HCT116 (cell line): ENCODE measurements around the gene CHRNA5. TPM values are rescaled to one million over a fixed set of nuclear protein-coding genes. Genes with fewer than 3 reads are reported as not detected.

Experiments used
- ATAC-seq: fragments of 200-7000 bp; cut with Tn5 transposase; 2 replicates; pipeline ENCODE4 v1.9.1; 2020; ENCODE audit warnings: mild to moderate bottlenecking, moderate library complexity
- BruUV-seq: library from RNA; stranded (reverse); fragments of 400-500 nt; replicated peaks from 2 replicates; lab custom pipeline; 2021; lab: Mats Ljungman, UMichigan
- CTCF ChIA-PET: fragments of 300-600 bp; sonication (Branson Sonifier 250); formaldehyde crosslinking; loops from one replicate; lab custom pipeline; 2021; ENCODE audit warnings: antibody characterized with exemption; lab: Charles Lee
- POLR2A ChIA-PET: fragments of 300-600, 350-600 bp; sonication (Branson Sonifier 250); formaldehyde crosslinking; loops from one replicate; lab custom pipeline; 2021; ENCODE audit warnings: antibody characterized with exemption; lab: Charles Lee
- RAD21 ChIA-PET, 2 experiments: fragments of 300-600 bp; sonication (Branson Sonifier 250); formaldehyde crosslinking; loops; one replicate each; lab custom pipeline; 2023; ENCODE audit warnings: low total read pairs in 2 of 2; ENCODE audit not compliant: uncharacterized antibody in 2 of 2, unreplicated experiment in 2 of 2, low non-redundant PET in 1 of 2; lab: Charles Lee
- DNase-seq: peaks from one replicate; pipeline ENCODE4 v3.0.0-alpha.2; 2010; ENCODE audit warnings: low read depth, low spot score
- H2AFZ ChIP-seq: fragments of 200-600 bp; shearing (Covaris generic), sonication (generic); 2 replicates; pipeline ENCODE4 v1.6.1; 2017; ENCODE audit warnings: low read depth, mixed run types, mixed read lengths, antibody characterized with exemption, low read length; ENCODE audit not compliant: poor library complexity, severe bottlenecking
- H3K27ac ChIP-seq: 2 replicates; pipeline ENCODE4 v1.5.1; 2012; ENCODE audit warnings: low read depth, low read length
- H3K27me3 ChIP-seq: fragments of 200-600 bp; sonication (generic); 2 replicates; pipeline ENCODE4 v1.6.1; 2016; ENCODE audit warnings: mixed run types, low read length, mixed read lengths; ENCODE audit not compliant: insufficient read depth
- H3K36me3 ChIP-seq, 2 experiments: fragments of 200-500 bp in 1 of 2; fragments of 200-600 bp in 1 of 2; sonication (Bioruptor generic) in 1 of 2; sonication (generic) in 1 of 2; 2 replicates each; pipeline versions ENCODE4 v1.5.1 to v1.6.1; 2014 to 2016; ENCODE audit warnings: low read length in 2 of 2, inconsistent platforms in 1 of 2, mixed read lengths in 1 of 2, mixed run types in 1 of 2; ENCODE audit not compliant: insufficient read depth in 2 of 2, control insufficient read depth in 1 of 2
- H3K4me1 ChIP-seq, 2 experiments: fragments of 200-600 bp in 1 of 2; sonication (generic) in 1 of 2; 2 replicates each; pipeline versions ENCODE4 v1.5.1 to v1.6.1; 2012 to 2017; ENCODE audit warnings: low read length in 2 of 2, inconsistent platforms in 1 of 2, mild to moderate bottlenecking in 1 of 2, mixed read lengths in 1 of 2, mixed run types in 1 of 2, moderate library complexity in 1 of 2; ENCODE audit not compliant: insufficient read depth in 2 of 2, control insufficient read depth in 1 of 2
- H3K4me2 ChIP-seq: fragments of 200-600 bp; sonication (generic); 2 replicates; pipeline ENCODE4 v1.6.1; 2017; ENCODE audit warnings: mixed run types, low read length, mixed read lengths
- H3K4me3 ChIP-seq, 2 experiments: fragments of 200-600 bp in 1 of 2; sonication (generic) in 1 of 2; replicated peaks in 1 of 2; 2 replicates each; pipeline ENCODE4 v1.5.1; 2011 to 2016; ENCODE audit warnings: low read length in 2 of 2, control low read depth in 1 of 2, low read depth in 1 of 2, mild to moderate bottlenecking in 1 of 2, mixed read lengths in 1 of 2, mixed run types in 1 of 2
- H3K79me2 ChIP-seq: fragments of 200-600 bp; sonication (generic); 2 replicates; pipeline ENCODE4 v1.6.1; 2017; ENCODE audit warnings: mild to moderate bottlenecking, mixed run types, low read length, moderate library complexity, mixed read lengths; ENCODE audit not compliant: insufficient read depth
- H3K9ac ChIP-seq: fragments of 200-600 bp; sonication (generic); 2 replicates; pipeline ENCODE4 v1.6.1; 2016; ENCODE audit warnings: low read length, mixed read lengths
- H3K9me2 ChIP-seq: fragments of 200-600 bp; sonication (generic), shearing (Covaris generic); 2 replicates; pipeline ENCODE4 v1.6.1; 2017; ENCODE audit warnings: mixed run types, mild to moderate bottlenecking, moderate library complexity; ENCODE audit not compliant: insufficient read depth
- H3K9me3 ChIP-seq, 2 experiments: fragments of 200-500 bp in 1 of 2; fragments of 200-600 bp in 1 of 2; sonication (Bioruptor generic) in 1 of 2; sonication (generic) in 1 of 2; 2 replicates each; pipeline ENCODE4 v1.6.1; 2014 to 2017; ENCODE audit warnings: low read length in 2 of 2, mixed read lengths in 2 of 2, inconsistent platforms in 1 of 2, low read depth in 1 of 2, mild to moderate bottlenecking in 1 of 2, mixed run types in 1 of 2, moderate library complexity in 1 of 2; ENCODE audit not compliant: control insufficient read depth in 1 of 2, insufficient read depth in 1 of 2
- H4K20me1 ChIP-seq: fragments of 200-600 bp; sonication (generic), shearing (Covaris generic); 2 replicates; pipeline ENCODE4 v1.6.1; 2017; ENCODE audit warnings: mixed run types, mild to moderate bottlenecking, moderate library complexity; ENCODE audit not compliant: insufficient read depth
- CBX3 ChIP-seq: IDR thresholded peaks from 2 replicates; pipeline ENCODE4 v1.6.1; 2012; ENCODE audit warnings: low read depth
- CEBPB ChIP-seq: IDR thresholded peaks from 2 replicates; pipeline ENCODE4 v1.6.1; 2012; ENCODE audit warnings: low read depth
- EGR1 ChIP-seq: IDR thresholded peaks from 2 replicates; pipeline ENCODE4 v1.6.1; 2012; ENCODE audit warnings: low read depth
- EZH2 ChIP-seq: fragments of 200-600 bp; sonication (generic); IDR thresholded peaks from 2 replicates; pipeline ENCODE4 v1.6.1; 2017; ENCODE audit warnings: antibody characterized with exemption, mixed run types
- FOSL1 ChIP-seq: IDR thresholded peaks from 2 replicates; pipeline ENCODE4 v1.6.1; 2012; ENCODE audit warnings: low read depth
- JUND ChIP-seq: IDR thresholded peaks from 2 replicates; pipeline ENCODE4 v1.6.1; 2012
- POLR2A ChIP-seq: IDR thresholded peaks from 2 replicates; pipeline ENCODE4 v1.7.0; 2011; ENCODE audit warnings: borderline replicate concordance; ENCODE audit not compliant: insufficient read depth, insufficient read length; ENCODE audit errors: extremely low read depth
- RAD21 ChIP-seq: IDR thresholded peaks from 2 replicates; pipeline ENCODE4 v1.6.1; 2012; ENCODE audit warnings: low read depth, mild to moderate bottlenecking
- SIN3A ChIP-seq: IDR thresholded peaks from 2 replicates; pipeline ENCODE4 v1.6.1; 2012; ENCODE audit warnings: low read depth
- SP1 ChIP-seq: IDR thresholded peaks from 2 replicates; pipeline ENCODE4 v1.6.1; 2012; ENCODE audit warnings: low read depth
- SRF ChIP-seq: IDR thresholded peaks from 2 replicates; pipeline ENCODE4 v1.6.1; 2012; ENCODE audit warnings: low read depth
- YY1 ChIP-seq: IDR thresholded peaks from 2 replicates; pipeline ENCODE4 v1.6.1; 2011; ENCODE audit warnings: low read length, low read depth, moderate library complexity, mild to moderate bottlenecking; ENCODE audit not compliant: insufficient replicate concordance; ENCODE audit errors: extremely low read depth
- ZFX ChIP-seq: fragments of 450-650 bp; IDR thresholded peaks from 2 replicates; pipeline ENCODE4 v1.6.1; 2017
- ZNF274 ChIP-seq: fragments of 200-500 bp; sonication (Bioruptor generic); IDR thresholded peaks from 2 replicates; pipeline ENCODE4 v1.6.1; 2014; ENCODE audit warnings: mild to moderate bottlenecking, low read depth, low read length, inconsistent platforms
- intact Hi-C: fragments of 100-400 bp; cut with micrococcal nuclease; formaldehyde crosslinking; loops from 2 replicates; pipeline ENCODE4 v1.10.0; 2022
- total RNA-seq: library from RNA; stranded (reverse); gene quantifications from one replicate; pipeline ENCODE4 v1.2.1, GENCODE V29; 2021; ENCODE audit not compliant: unreplicated experiment
- TF ChIP-seq, protein P1 (sequence below): IDR thresholded peaks from 2 replicates; pipeline ENCODE4 v1.6.1; 2012
- TF ChIP-seq, protein P2 (sequence below), 3 experiments: fragments of 200-600 bp in 1 of 3; sonication (generic) in 1 of 3; IDR thresholded peaks in 2 of 3; conservative IDR thresholded peaks in 1 of 3; 2 replicates each; pipeline ENCODE4 v1.5.1; 2012 to 2017; ENCODE audit warnings: low read depth in 2 of 3, low read length in 2 of 3, antibody characterized with exemption in 1 of 3, borderline replicate concordance in 1 of 3, control low read depth in 1 of 3, mild to moderate bottlenecking in 1 of 3, mixed read lengths in 1 of 3, mixed run types in 1 of 3, moderate library complexity in 1 of 3; ENCODE audit not compliant: insufficient read depth in 1 of 3

Gene CHRNA5
- total RNA-seq, 1 experiment from 2014 or later: 25.2 TPM

GRCh38 chr15:78567531-78567930 is 2.2 kb downstream of the CHRNA5 start:
- no peak for DNase-seq
- CTCF ChIA-PET: no interaction called here
- TF ChIP-seq SRF (no peak), CBX3 (no peak), ZFX (no peak), EGR1 (no peak), CEBPB (no peak), RAD21 (no peak), ZNF274 (no peak), POLR2A (no peak), FOSL1 (no peak), YY1 (no peak), EZH2 (no peak), SIN3A (no peak), SP1 (no peak), JUND (no peak)
- TF ChIP-seq, protein P1, sequence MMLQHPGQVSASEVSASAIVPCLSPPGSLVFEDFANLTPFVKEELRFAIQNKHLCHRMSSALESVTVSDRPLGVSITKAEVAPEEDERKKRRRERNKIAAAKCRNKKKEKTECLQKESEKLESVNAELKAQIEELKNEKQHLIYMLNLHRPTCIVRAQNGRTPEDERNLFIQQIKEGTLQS: no peak
- TF ChIP-seq, protein P2, sequence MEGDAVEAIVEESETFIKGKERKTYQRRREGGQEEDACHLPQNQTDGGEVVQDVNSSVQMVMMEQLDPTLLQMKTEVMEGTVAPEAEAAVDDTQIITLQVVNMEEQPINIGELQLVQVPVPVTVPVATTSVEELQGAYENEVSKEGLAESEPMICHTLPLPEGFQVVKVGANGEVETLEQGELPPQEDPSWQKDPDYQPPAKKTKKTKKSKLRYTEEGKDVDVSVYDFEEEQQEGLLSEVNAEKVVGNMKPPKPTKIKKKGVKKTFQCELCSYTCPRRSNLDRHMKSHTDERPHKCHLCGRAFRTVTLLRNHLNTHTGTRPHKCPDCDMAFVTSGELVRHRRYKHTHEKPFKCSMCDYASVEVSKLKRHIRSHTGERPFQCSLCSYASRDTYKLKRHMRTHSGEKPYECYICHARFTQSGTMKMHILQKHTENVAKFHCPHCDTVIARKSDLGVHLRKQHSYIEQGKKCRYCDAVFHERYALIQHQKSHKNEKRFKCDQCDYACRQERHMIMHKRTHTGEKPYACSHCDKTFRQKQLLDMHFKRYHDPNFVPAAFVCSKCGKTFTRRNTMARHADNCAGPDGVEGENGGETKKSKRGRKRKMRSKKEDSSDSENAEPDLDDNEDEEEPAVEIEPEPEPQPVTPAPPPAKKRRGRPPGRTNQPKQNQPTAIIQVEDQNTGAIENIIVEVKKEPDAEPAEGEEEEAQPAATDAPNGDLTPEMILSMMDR (IDR thresholded peaks at IDR 0.05 in 2 of 3, conservative IDR thresholded peaks at IDR 0.05 in 1 of 3; ENCODE audit: borderline replicate concordance in 1 of 3, insufficient read depth in 1 of 3, low read depth in 2 of 3, low read length in 2 of 3): no peak
- H3K4me2 ChIP-seq: no peak overlapping the region
- no peak overlapping the region for H2AFZ ChIP-seq
- BruUV-seq: no TSS peak
- H3K9me2 ChIP-seq: no peaks in the 10 kb centered on the region
- intact Hi-C loops: no loop called here
- H3K9ac ChIP-seq: no peak overlapping the region
- H3K27ac ChIP-seq: no peak overlapping the region
- ATAC-seq: no peak
- POLR2A ChIA-PET: no interaction called here
- H3K4me1 ChIP-seq: peaks cover 0 to 14% of the 10 kb centered on the region in 2 experiments; a peak in 2 of 4 replicates
- RAD21 ChIA-PET: no interaction called here
- no peaks in the 10 kb centered on the region for H3K27me3 ChIP-seq
- no peak overlapping the region for H3K4me3 ChIP-seq
- no peaks in the 10 kb centered on the region for H3K36me3 ChIP-seq
- H3K79me2 ChIP-seq: peaks cover 55% of the 10 kb centered on the region
- H4K20me1 ChIP-seq: no peaks in the 10 kb centered on the region; the same call in 1 of the 2 replicates
- no peaks in the 10 kb centered on the region for H3K9me3 ChIP-seq
